ENCODE measurements around the gene SCFD2. TPM values are rescaled to one million over a fixed set of nuclear protein-coding genes. Genes with fewer than 3 reads are reported as not detected.

Gene SCFD2
- total RNA-seq, 4 donors from 2014 or later, result 12.7 to 23.7 (median 18.3) TPM

GRCh38 chr4:53068755-53069330, 297.0 kb downstream of the SCFD2 start:
- Histone ChIP-seq H3K27ac (no peak overlapping the region), H3K27me3 (no peaks in the 10 kb centered on the region), H3K36me3 (no peaks in the 10 kb centered on the region), H3K4me3 (no peak overlapping the region), H3K4me1 (peaks cover 0 to 26% (median 9%) of the 10 kb centered on the region in 4 donors), H3K9me3 (peaks cover 0 to 5% of the 10 kb centered on the region in 2 donors)
- in situ Hi-C loops (cut with MboI; ENCODE audit: low pct_ligation_motif_present in 1 of 4, low pct_unique_long_range_greater_than_20kb in 1 of 4, low sequenced_read_pairs in 3 of 4) (no loop called here), intact Hi-C loops (cut with DNase I; ENCODE audit: low total_unique reads) (no loop called here)
- no peak for DNase-seq
- WGBS, 2 donors (ENCODE audit: low coverage in 1 of 2), result 71 to 80% methylated on average over 2 to 3 of the region's 3 CpGs
- TF ChIP-seq POLR2A (IDR thresholded peaks at IDR 0.05) (no peak), EP300 (IDR thresholded peaks at IDR 0.05; ENCODE audit: low read depth) (no peak), CTCF (IDR thresholded peaks at IDR 0.05) (no peak), POLR2AphosphoS5 (IDR thresholded peaks at IDR 0.05) (no peak)

- in situ Hi-C loops (cut with MboI; ENCODE audit: low pct_ligation_motif_present in 1 of 4, low pct_unique_long_range_greater_than_20kb in 1 of 4, low sequenced_read_pairs in 3 of 4) (no loop called here), intact Hi-C loops (cut with DNase I; ENCODE audit: low total_unique reads) (no loop called here)
- Histone ChIP-seq H3K4me3 (no peak overlapping the region), H3K36me3 (no peaks in the 10 kb centered on the region), H3K4me1 (peaks cover 0 to 35% (median 11%) of the 10 kb centered on the region in 4 donors), H3K9me3 (peaks cover 0 to 5% of the 10 kb centered on the region in 2 donors), H3K27ac (peak overlapping the region; percentile 28 to 67 (median 63)), H3K27me3 (no peaks in the 10 kb centered on the region)
- TF ChIP-seq POLR2A (IDR thresholded peaks at IDR 0.05) (no peak), CTCF (IDR thresholded peaks at IDR 0.05) (no peak), EP300 (IDR thresholded peaks at IDR 0.05; ENCODE audit: low read depth) (no peak), POLR2AphosphoS5 (IDR thresholded peaks at IDR 0.05) (no peak)
- DNase-seq, result no peak
- WGBS, 2 donors (ENCODE audit: low coverage in 1 of 2), result 78 to 94% methylated on average over 2 of the region's 2 CpGs
Measured at GRCh38 chr4:53067125-53067802, 298.6 kb downstream of the SCFD2 start.

- no peak for DNase-seq
- Histone ChIP-seq H3K4me3 (no peak overlapping the region), H3K27ac (peak overlapping the region; percentile 50 to 67 (median 63)), H3K27me3 (no peaks in the 10 kb centered on the region), H3K4me1 (peaks cover 0 to 35% (median 11%) of the 10 kb centered on the region in 4 donors), H3K9me3 (peaks cover 0 to 5% of the 10 kb centered on the region in 2 donors), H3K36me3 (no peaks in the 10 kb centered on the region)
- TF ChIP-seq CTCF (IDR thresholded peaks at IDR 0.05) (no peak), POLR2AphosphoS5 (IDR thresholded peaks at IDR 0.05) (peak in 1 of 3 donors; percentile 14)
- in situ Hi-C loops (cut with MboI; ENCODE audit: low pct_ligation_motif_present in 1 of 4, low pct_unique_long_range_greater_than_20kb in 1 of 4, low sequenced_read_pairs in 3 of 4), result no loop called here
- WGBS, 2 donors (ENCODE audit: low coverage in 1 of 2), result 59% methylated on average over 1 of the region's 1 CpG; no CpG with 5 or more reads in 1 of the 2 donors
- intact Hi-C loops (cut with DNase I; ENCODE audit: low total_unique reads), result no loop called here
Measured at GRCh38 chr4:53066155-53066554, 299.7 kb downstream of the SCFD2 start.

GRCh38 chr4:53064609-53065008, 301.3 kb downstream of the SCFD2 start:
- Histone ChIP-seq H3K27ac (peak overlapping the region; percentile 50 to 67 (median 63)), H3K9me3 (peaks cover 0 to 5% of the 10 kb centered on the region in 2 donors), H3K27me3 (no peaks in the 10 kb centered on the region), H3K4me3 (no peak overlapping the region), H3K4me1 (peaks cover 0 to 35% (median 11%) of the 10 kb centered on the region in 4 donors), H3K36me3 (no peaks in the 10 kb centered on the region)
- 0 to 26% methylated on average over 1 of the region's 1 CpG for WGBS, 2 donors (ENCODE audit: low coverage in 1 of 2)
- DNase-seq, result no peak
- in situ Hi-C loops (cut with MboI; ENCODE audit: low pct_ligation_motif_present in 1 of 4, low pct_unique_long_range_greater_than_20kb in 1 of 4, low sequenced_read_pairs in 3 of 4) (no loop called here), intact Hi-C loops (cut with DNase I; ENCODE audit: low total_unique reads) (no loop called here)
- TF ChIP-seq CTCF (IDR thresholded peaks at IDR 0.05), result no peak
- no peak for TF ChIP-seq EP300 (IDR thresholded peaks at IDR 0.05; ENCODE audit: low read depth)
- no peak for TF ChIP-seq POLR2AphosphoS5 (IDR thresholded peaks at IDR 0.05)
- TF ChIP-seq POLR2A (IDR thresholded peaks at IDR 0.05), result no peak
